Karpas-422 (cell line): ENCODE results near the gene MSS51. TPM values are rescaled to one million over a fixed set of nuclear protein-coding genes. Genes with fewer than 3 reads are reported as not detected.

ENCODE experiments used
- total RNA-seq: library from RNA; depleted of rRNA; stranded (reverse); fragments of >200 nt; shearing (Covaris generic); gene quantifications from 2 replicates; pipeline ENCODE4 v1.2.3, GENCODE V29; 2014; ENCODE audit warnings: low replicate concordance; rRNA removed

Gene MSS51
- total RNA-seq, 1 experiment from 2014 or later, result 5.7 TPM

Other genes starting within 250 kb of the MSS51 start
- 31.7 and 44.1 TPM in 2 replicates for gene DNAJC9, start 186.3 kb downstream of the MSS51 start, total RNA-seq
- gene MRPS16, start 180.9 kb downstream of the MSS51 start, total RNA-seq, result 78.2 and 88.2 TPM in 2 replicates
- 14.2 and 14.4 TPM in 2 replicates for gene CFAP70, start 74.7 kb downstream of the MSS51 start, total RNA-seq
- gene ANXA7, start 19.5 kb downstream of the MSS51 start, total RNA-seq, result 56.2 and 90.9 TPM in 2 replicates
- gene PPP3CB, start 62.5 kb upstream of the MSS51 start, total RNA-seq, result 24.1 and 51.0 TPM in 2 replicates
- 8.2 and 10.7 TPM in 2 replicates for gene USP54, start 157.8 kb upstream of the MSS51 start, total RNA-seq
- gene MYOZ1, start 207.9 kb upstream of the MSS51 start, total RNA-seq, result not detected in 2 replicates
- gene SYNPO2L, start 222.5 kb upstream of the MSS51 start, total RNA-seq, result not detected in 2 replicates